DOHH2 (cell line): ENCODE results near the gene KIAA1958.

ENCODE experiments used
- CTCF ChIP-seq: fragments of 200-600 bp; sonication (generic); IDR thresholded peaks from one replicate; pipeline ENCODE4 v1.5.1; 2014; ENCODE audit warnings: antibody characterized with exemption, mild to moderate bottlenecking, low read depth, low read length; ENCODE audit not compliant: poor library complexity, severe bottlenecking
- EZH2phosphoT487 ChIP-seq: fragments of 200-600 bp; sonication (generic); IDR thresholded peaks from 2 replicates; pipeline ENCODE4 v1.6.1; 2017; ENCODE audit warnings: borderline replicate concordance, mild to moderate bottlenecking, antibody characterized with exemption, low read length, moderate library complexity, mixed read lengths

- TF ChIP-seq CTCF (no peak), EZH2phosphoT487 (no peak)
These were observed 130.7 kb downstream of the KIAA1958 start for GRCh38 chr9:112617371-112617770.
